Activated naive CD8-positive, alpha-beta T cell treated with anti-CD3 and anti-CD28 coated beads for 36 hours (primary cell): ENCODE data around the gene HOMER1. TPM values are rescaled to one million over a fixed set of nuclear protein-coding genes. Genes with fewer than 3 reads are reported as not detected.

Experiments
- DNase-seq: peaks from one replicate; pipeline ENCODE4 v3.0.0; 2021
- H3K27ac Mint-ChIP-seq: one replicate; pipeline ENCODE4 v1.8.0; 2022; ENCODE audit warnings: mild to moderate bottlenecking, moderate library complexity, mixed read lengths
- H3K27me3 Mint-ChIP-seq: one replicate; pipeline ENCODE4 v1.8.0; 2022; ENCODE audit warnings: mild to moderate bottlenecking, mixed read lengths
- H3K36me3 Mint-ChIP-seq: one replicate; pipeline ENCODE4 v1.8.0; 2021; ENCODE audit warnings: mild to moderate bottlenecking, mixed read lengths
- H3K4me1 Mint-ChIP-seq: one replicate; pipeline ENCODE4 v1.8.0; 2021; ENCODE audit warnings: mixed read lengths
- H3K4me3 Mint-ChIP-seq: one replicate; pipeline ENCODE4 v1.8.0; 2022; ENCODE audit warnings: mild to moderate bottlenecking, moderate library complexity, mixed read lengths
- H3K9me3 Mint-ChIP-seq: one replicate; pipeline ENCODE4 v1.8.0; 2022; ENCODE audit warnings: mixed read lengths
- total RNA-seq, 2 experiments: library from RNA; stranded (reverse); gene quantifications; one replicate each; pipeline ENCODE4 v1.2.3, GENCODE V29; 2021

HOMER1 gene
- total RNA-seq, 2 experiments from 2014 or later = 12.8 to 13.0 TPM

DNA sequence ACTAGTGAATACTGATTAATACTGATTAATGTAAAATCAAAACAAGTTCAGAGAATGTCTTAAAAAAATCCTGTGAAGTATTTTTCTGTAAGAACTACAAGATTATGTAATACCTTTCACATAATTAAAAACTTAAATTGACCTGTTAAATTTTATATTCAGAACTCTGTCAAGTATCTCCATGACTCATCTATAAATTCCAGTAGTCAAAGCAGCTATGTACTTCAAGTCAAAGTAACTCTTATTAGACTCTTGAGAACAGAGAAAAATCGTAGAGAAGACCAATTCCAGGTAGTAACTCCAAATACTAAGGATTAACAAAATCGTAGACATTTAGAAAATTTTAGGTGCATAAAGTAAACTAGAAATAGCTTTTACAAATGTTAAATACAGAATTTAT is 77.1 kb downstream of the HOMER1 start:
- no peak overlapping the region for H3K27ac Mint-ChIP-seq
- no peaks in the 10 kb centered on the region for H3K9me3 Mint-ChIP-seq
- H3K27me3 Mint-ChIP-seq = no peaks in the 10 kb centered on the region
- H3K36me3 Mint-ChIP-seq = peaks cover 10% of the 10 kb centered on the region
- no peak for DNase-seq
- no peaks in the 10 kb centered on the region for H3K4me1 Mint-ChIP-seq
- H3K4me3 Mint-ChIP-seq = no peak overlapping the region

DNA sequence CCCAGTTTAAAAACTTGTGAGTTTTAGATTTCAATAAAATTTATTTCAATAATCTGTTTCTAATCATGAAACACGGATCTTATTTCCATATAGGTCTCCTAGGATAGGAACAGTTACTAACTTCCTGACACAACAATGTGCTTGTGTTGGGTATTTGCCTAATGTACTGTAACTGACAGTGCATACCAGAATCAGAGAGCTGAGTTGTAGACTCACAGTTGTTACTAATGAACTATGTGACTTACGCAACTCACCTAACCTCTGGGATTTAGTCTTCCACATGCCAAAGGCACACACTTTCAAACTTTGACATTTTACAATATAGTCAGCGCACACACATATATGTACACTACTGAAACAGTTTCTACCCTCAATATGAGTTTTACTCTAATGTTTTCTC is 77.7 kb downstream of the HOMER1 start:
- Mint-ChIP-seq H3K9me3 (no peaks in the 10 kb centered on the region), H3K4me1 (no peaks in the 10 kb centered on the region), H3K27ac (no peak overlapping the region), H3K4me3 (no peak overlapping the region), H3K27me3 (no peaks in the 10 kb centered on the region), H3K36me3 (peaks cover 10% of the 10 kb centered on the region)
- DNase-seq = no peak

DNA sequence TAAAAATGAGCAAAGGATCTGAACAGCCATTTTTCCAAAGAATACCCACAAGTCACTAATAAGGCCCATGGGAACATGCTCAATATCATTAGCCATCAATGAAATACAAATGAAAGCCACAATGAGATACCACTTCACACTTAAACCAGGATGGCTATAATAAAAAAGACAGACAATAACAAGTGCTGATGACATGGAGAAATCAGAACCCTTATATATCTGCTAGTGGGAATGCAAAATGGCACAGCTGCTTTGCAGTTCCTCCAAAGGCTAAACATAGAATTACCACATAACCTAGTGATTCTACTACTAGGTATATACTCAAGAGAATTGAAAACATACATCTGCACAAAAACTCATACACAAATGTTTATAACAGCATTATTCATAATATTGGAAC is 83.7 kb downstream of the HOMER1 start:
- no peak for DNase-seq
- no peaks in the 10 kb centered on the region for H3K27me3 Mint-ChIP-seq
- H3K27ac Mint-ChIP-seq = no peak overlapping the region
- H3K4me3 Mint-ChIP-seq = no peak overlapping the region
- H3K9me3 Mint-ChIP-seq = no peaks in the 10 kb centered on the region
- no peaks in the 10 kb centered on the region for H3K4me1 Mint-ChIP-seq
- peaks cover 15% of the 10 kb centered on the region for H3K36me3 Mint-ChIP-seq

DNA sequence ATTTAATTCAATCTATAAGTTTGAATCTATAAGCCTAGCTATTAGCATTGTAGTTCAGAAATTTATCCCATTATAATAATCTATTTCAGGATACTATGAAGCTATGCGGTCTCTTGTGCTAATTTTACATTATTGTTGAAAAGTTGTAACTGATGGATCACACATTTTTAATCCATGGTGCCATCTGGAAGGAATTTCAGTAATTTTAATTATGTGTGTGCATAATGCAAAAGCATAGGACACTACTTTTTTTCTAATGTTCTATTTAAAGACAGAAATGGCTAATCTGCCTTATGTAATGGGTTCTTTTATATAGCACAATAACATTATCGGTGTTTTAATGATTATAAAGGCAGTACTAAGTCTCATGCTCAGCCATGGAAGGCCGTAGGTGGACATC is 90.6 kb downstream of the HOMER1 start:
- no peaks in the 10 kb centered on the region for H3K9me3 Mint-ChIP-seq
- no peaks in the 10 kb centered on the region for H3K4me1 Mint-ChIP-seq
- peaks cover 11% of the 10 kb centered on the region for H3K36me3 Mint-ChIP-seq
- DNase-seq = no peak
- H3K27ac Mint-ChIP-seq = no peak overlapping the region
- no peak overlapping the region for H3K4me3 Mint-ChIP-seq
- no peaks in the 10 kb centered on the region for H3K27me3 Mint-ChIP-seq

DNA sequence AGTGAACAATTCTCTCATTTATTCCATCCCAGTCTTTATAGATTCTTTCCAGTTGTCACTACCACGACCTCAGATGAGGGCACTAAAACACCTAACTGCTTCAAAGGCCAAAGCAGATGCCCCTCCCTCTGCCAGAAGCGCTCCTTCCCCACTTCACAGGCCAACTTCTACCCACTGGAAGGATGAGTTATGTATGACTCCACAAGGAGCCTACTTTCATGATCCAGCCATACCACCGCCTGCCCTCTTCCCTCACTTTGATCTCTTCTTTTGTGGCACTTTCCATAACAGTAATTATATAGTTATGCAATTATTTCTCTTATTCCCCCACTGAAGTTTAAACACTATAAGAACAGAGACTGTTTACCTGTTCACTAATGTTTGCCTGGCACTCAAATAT is 93.7 kb downstream of the HOMER1 start:
- Mint-ChIP-seq H3K27me3 (no peaks in the 10 kb centered on the region), H3K4me3 (no peak overlapping the region), H3K9me3 (no peaks in the 10 kb centered on the region), H3K4me1 (peaks cover 3% of the 10 kb centered on the region), H3K27ac (no peak overlapping the region), H3K36me3 (peaks cover 6% of the 10 kb centered on the region)
- DNase-seq = no peak

DNA sequence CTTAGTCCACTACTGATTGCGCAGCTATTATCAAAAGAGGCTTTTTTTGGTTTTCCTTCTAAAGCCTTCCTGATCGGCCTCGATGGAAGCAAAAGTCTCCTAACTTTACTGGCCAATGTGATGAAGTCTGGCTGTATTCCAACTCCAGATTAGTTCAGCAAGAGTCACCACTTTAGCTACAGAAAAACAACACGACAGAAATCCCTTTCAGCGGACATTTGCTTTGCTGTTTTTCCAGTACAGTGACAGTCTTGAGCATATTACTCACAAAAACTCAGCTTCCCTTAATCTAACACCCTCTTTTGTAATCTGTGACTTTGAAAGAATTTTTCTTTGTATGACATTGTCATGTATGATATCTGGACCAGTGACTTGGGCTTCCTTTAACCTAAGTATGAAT is 95.7 kb downstream of the HOMER1 start:
- Mint-ChIP-seq H3K36me3 (peaks cover 1% of the 10 kb centered on the region), H3K27ac (no peak overlapping the region), H3K9me3 (no peaks in the 10 kb centered on the region), H3K27me3 (no peaks in the 10 kb centered on the region), H3K4me3 (no peak overlapping the region), H3K4me1 (peaks cover 3% of the 10 kb centered on the region)
- no peak for DNase-seq

DNA sequence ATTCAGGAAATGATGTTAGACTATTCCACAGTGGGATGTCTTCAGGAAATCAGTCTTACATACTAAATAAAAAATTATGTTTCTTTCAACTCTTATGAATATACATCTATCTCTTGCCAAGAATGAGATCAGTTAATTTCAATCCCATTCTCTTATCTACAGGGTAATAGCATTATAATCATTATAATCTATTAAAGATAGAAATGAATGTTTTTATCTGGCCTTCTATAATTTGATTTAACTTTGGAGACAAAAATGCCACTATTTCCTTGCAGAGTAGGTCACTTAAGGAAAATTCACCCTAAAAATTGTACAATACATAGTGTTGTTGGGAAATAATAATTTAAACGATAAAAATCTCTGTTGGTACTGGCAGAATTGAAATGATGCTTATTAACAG is 96.4 kb downstream of the HOMER1 start:
- Mint-ChIP-seq H3K4me1 (peaks cover 3% of the 10 kb centered on the region), H3K27ac (no peak overlapping the region), H3K36me3 (peaks cover 1% of the 10 kb centered on the region), H3K27me3 (no peaks in the 10 kb centered on the region), H3K4me3 (no peak overlapping the region), H3K9me3 (no peaks in the 10 kb centered on the region)
- DNase-seq = no peak

DNA sequence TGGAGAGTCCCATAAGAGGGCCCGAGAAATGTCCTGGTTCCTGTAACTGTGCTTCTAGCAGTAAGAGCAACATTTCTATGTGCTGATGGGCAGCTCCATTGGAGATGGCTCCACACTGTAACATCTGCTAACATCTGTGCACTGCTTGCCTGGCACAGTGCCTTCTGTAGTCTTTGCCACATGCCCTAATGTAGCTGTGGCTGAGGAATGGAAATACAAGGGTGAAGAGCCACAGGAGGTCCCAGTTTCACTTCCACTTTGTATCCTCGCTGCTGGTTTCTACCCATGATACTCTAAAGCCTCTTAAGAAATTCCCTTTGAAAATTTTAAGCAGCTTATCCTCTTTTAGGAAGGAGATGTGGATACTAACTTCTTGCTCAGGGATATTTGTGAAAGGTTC is 97.4 kb downstream of the HOMER1 start:
- Mint-ChIP-seq H3K27ac (no peak overlapping the region), H3K9me3 (no peaks in the 10 kb centered on the region), H3K36me3 (peaks cover 3% of the 10 kb centered on the region), H3K27me3 (no peaks in the 10 kb centered on the region), H3K4me3 (no peak overlapping the region), H3K4me1 (peaks cover 3% of the 10 kb centered on the region)
- peak; percentile 0 for DNase-seq

DNA sequence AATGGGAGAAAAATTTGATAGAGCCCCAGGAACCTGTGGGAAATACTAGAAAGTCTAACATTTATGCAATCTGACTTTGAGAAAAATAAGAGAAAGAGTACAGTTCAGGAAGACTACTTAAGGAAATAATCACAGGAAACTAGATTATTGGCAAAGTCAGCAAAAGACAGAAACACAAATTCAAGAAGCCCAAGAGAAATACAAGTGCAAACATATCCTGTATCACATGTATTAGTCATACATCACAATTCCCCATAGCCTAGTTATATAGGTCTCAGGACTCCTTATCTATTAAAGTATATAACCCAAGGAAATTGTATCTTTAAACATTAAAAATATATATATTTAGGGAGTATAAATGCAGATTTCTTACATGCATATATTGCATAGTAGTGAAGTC is 100.8 kb downstream of the HOMER1 start:
- no peak overlapping the region for H3K4me3 Mint-ChIP-seq
- peaks cover 3% of the 10 kb centered on the region for H3K4me1 Mint-ChIP-seq
- peaks cover 10% of the 10 kb centered on the region for H3K9me3 Mint-ChIP-seq
- no peak overlapping the region for H3K27ac Mint-ChIP-seq
- DNase-seq = no peak
- H3K27me3 Mint-ChIP-seq = no peaks in the 10 kb centered on the region
- peaks cover 26% of the 10 kb centered on the region for H3K36me3 Mint-ChIP-seq

DNA sequence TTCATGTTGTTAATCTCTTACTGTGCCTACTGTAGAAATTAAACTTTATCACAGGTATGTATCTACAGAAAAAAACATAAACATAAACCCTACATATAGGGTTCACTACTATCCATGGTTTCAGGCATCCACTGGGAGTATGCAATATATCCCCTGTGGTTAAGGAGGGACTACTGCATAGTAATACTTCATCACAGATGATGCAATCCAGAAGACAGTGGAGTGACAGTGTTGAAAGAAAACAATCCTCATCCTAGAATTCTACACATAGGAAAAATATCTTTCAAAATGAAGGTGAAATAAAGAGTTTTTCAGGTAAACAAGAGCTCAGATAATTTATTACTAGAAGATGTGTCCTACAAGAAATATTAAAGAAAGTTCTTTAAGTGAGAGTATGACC is 105.9 kb downstream of the HOMER1 start:
- DNase-seq = no peak
- Mint-ChIP-seq H3K9me3 (peaks cover 14% of the 10 kb centered on the region), H3K4me1 (no peaks in the 10 kb centered on the region), H3K27me3 (no peaks in the 10 kb centered on the region), H3K4me3 (no peak overlapping the region), H3K27ac (no peak overlapping the region), H3K36me3 (peaks cover 53% of the 10 kb centered on the region)

DNA sequence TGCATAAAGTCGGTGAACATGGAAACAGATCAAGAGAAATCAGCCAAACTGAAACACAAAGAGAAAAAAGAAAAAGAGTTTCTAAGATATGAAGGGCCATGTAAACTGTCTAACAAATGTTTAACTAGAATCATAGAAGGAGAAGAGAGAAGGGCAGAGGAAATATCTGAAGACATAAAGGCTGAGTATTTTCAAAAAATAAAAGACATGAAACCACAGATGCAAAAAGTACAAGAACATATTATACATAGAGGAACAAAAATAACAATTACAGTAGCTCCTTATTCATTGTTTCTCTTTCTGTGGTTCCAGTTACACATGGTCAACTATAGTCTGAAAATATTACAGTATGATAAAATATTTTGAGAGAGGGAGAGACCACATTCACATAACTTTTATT is 106.3 kb downstream of the HOMER1 start:
- no peak for DNase-seq
- Mint-ChIP-seq H3K4me3 (no peak overlapping the region), H3K27ac (no peak overlapping the region), H3K27me3 (no peaks in the 10 kb centered on the region), H3K9me3 (peaks cover 14% of the 10 kb centered on the region), H3K36me3 (peaks cover 53% of the 10 kb centered on the region), H3K4me1 (no peaks in the 10 kb centered on the region)

DNA sequence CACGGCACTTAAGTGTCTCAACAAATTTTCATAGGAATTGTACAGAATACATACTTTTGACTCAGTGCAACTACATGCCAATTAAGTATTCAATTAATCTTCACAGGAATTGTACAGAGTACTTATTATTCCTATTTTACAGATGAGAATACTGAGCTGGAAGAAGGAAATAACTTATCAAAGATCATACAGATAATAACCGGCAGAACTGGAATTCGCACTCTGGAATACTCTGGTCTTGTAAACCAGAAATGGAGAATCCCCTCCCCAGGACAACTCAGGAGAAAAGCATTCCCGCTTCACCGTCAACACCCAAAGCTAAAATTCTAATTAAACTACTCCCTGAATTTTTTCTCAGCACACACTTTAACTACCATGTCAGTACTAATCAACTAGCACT is 112.7 kb downstream of the HOMER1 start:
- no peaks in the 10 kb centered on the region for H3K9me3 Mint-ChIP-seq
- H3K36me3 Mint-ChIP-seq = peaks cover 15% of the 10 kb centered on the region
- H3K27me3 Mint-ChIP-seq = no peaks in the 10 kb centered on the region
- no peak overlapping the region for H3K27ac Mint-ChIP-seq
- H3K4me1 Mint-ChIP-seq = no peaks in the 10 kb centered on the region
- DNase-seq = no peak
- no peak overlapping the region for H3K4me3 Mint-ChIP-seq

DNA sequence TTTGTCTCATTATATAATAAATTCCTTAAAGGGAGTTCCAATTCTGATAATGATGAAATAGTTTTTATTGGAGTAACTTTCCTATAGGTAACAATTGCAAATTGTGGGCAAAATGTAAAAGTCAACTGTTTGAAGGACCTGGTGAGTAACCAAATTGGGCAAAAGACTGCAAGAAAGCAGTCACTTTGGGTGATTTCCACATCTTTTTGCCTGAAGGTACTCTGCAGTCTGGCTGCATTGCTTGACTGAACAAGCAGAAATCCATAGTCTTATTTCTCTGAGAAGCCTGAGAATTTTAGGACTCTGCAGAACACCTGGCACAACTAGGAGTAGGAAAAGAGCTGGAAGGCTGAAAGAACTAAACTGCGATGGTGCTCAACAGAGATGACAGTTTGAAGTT is 114.9 kb downstream of the HOMER1 start:
- no peak overlapping the region for H3K4me3 Mint-ChIP-seq
- H3K9me3 Mint-ChIP-seq = no peaks in the 10 kb centered on the region
- H3K27ac Mint-ChIP-seq = no peak overlapping the region
- no peak for DNase-seq
- H3K27me3 Mint-ChIP-seq = no peaks in the 10 kb centered on the region
- peaks cover 13% of the 10 kb centered on the region for H3K36me3 Mint-ChIP-seq
- H3K4me1 Mint-ChIP-seq = no peaks in the 10 kb centered on the region

DNA sequence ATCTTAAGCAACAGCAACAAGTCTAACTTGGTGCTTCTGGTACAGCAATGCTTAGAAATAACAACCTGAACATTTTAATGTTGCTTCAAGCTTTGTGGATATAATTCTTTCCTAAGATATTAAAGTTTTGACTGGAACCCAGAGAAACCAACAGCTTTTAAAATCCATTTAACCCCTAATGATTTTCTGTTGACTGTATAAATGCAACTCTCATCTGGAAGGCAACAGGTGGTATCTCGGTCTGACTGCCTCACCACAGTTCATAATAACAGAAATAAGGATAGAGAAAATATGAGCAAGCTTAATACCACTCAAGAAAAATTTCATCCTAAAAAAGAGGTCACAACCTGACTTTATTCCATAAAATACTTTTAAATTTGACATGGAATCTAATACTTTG is 116.9 kb downstream of the HOMER1 start:
- Mint-ChIP-seq H3K27me3 (no peaks in the 10 kb centered on the region), H3K4me1 (no peaks in the 10 kb centered on the region), H3K36me3 (peaks cover 14% of the 10 kb centered on the region), H3K4me3 (no peak overlapping the region), H3K27ac (no peak overlapping the region), H3K9me3 (no peaks in the 10 kb centered on the region)
- DNase-seq = no peak

DNA sequence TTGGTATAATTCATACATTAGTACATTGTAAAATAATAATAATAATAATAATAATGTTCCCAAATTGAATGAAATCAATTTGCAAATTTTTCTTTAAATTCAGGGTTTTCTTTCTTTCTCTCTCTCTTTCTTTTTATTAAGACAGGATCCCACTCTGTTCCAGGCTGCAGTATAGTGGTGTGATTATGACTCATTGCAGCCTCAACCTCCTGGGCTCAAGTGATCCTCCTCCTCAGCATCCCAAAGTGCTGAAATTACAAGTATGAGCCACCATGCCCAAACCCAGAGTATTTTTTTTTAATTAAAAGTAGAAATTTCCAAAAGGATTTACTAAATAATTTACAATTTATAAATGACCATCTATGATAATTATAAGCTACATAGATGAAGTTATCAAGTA is 117.7 kb downstream of the HOMER1 start:
- no peak overlapping the region for H3K4me3 Mint-ChIP-seq
- H3K27me3 Mint-ChIP-seq = no peaks in the 10 kb centered on the region
- H3K27ac Mint-ChIP-seq = no peak overlapping the region
- peaks cover 13% of the 10 kb centered on the region for H3K36me3 Mint-ChIP-seq
- no peak for DNase-seq
- no peaks in the 10 kb centered on the region for H3K4me1 Mint-ChIP-seq
- no peaks in the 10 kb centered on the region for H3K9me3 Mint-ChIP-seq

DNA sequence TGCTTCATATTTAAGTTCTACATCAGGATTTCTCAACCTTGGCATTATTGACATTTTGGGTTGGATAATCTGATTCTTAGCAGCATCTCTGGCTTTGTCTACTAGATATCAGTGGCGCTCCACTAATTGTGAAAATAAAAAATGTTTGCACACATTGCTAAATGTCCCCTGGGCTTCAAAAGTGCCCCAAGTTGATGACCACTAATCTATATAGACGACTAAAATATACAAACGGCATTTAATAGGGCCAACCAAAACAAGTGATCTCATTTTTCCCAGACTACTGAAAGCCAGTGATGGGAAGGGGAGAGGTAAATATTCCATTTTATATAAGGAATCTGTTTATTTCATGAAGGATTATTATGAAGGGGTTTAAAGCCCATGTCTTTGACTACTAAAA is 118.6 kb downstream of the HOMER1 start:
- H3K9me3 Mint-ChIP-seq = no peaks in the 10 kb centered on the region
- no peaks in the 10 kb centered on the region for H3K4me1 Mint-ChIP-seq
- no peak for DNase-seq
- H3K4me3 Mint-ChIP-seq = no peak overlapping the region
- no peaks in the 10 kb centered on the region for H3K27me3 Mint-ChIP-seq
- H3K27ac Mint-ChIP-seq = no peak overlapping the region
- H3K36me3 Mint-ChIP-seq = peaks cover 11% of the 10 kb centered on the region

DNA sequence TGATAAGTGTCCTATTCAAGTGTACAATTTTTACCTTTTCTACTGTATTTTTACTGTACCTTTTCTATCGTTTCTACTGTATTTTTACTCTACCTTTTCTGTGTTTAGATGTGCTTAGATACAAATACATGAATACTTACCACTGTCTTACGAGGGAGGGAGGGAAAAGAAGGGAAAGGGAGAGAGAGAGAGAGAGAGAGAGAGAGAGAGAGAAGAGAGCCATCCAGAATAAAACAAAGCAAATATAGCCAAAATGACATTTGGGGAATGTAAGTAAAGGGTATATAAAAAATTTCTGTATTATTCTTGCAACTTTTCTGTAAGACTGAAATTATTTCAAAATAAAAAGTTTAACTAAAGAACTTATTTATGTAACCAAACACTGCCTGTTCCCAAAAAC is 121.2 kb downstream of the HOMER1 start:
- Mint-ChIP-seq H3K9me3 (no peaks in the 10 kb centered on the region), H3K4me3 (no peak overlapping the region), H3K4me1 (no peaks in the 10 kb centered on the region), H3K27ac (no peak overlapping the region), H3K27me3 (no peaks in the 10 kb centered on the region), H3K36me3 (peaks cover 13% of the 10 kb centered on the region)
- no peak for DNase-seq
